HepG2 (cell line): ENCODE measurements around the gene FARSB. TPM values are rescaled to one million over a fixed set of nuclear protein-coding genes. Genes with fewer than 3 reads are reported as not detected.

Source experiments
- AKAP8 ChIP-seq: sonication (generic); formaldehyde crosslinking; IDR thresholded peaks from 2 replicates; pipeline ENCODE4 v1.5.1; 2020; ENCODE audit warnings: mild to moderate bottlenecking, missing genetic modification reagents
- FOXA1 ChIP-seq, 2 experiments: fragments of 450-650 bp in 1 of 2; sonication (generic) in 1 of 2; formaldehyde crosslinking in 1 of 2; IDR thresholded peaks; 2 replicates each; pipeline versions ENCODE4 v1.4.0 to v1.6.1; 2016 to 2020; ENCODE audit warnings: missing genetic modification reagents in 1 of 2
- HDAC6 ChIP-seq: fragments of 200-600 bp; sonication (generic); IDR thresholded peaks from 2 replicates; pipeline ENCODE4 v1.7.0; 2017; ENCODE audit warnings: mild to moderate bottlenecking, antibody characterized with exemption, low read length, low read depth
- HNRNPH1 ChIP-seq: fragments of 200-400 bp; formaldehyde crosslinking; optimal IDR thresholded peaks from 2 replicates; pipeline ENCODE3; 2017; ENCODE audit warnings: mild to moderate bottlenecking, low read depth, low read length
- KLF11 ChIP-seq: IDR thresholded peaks from 2 replicates; pipeline ENCODE4 v1.6.1; 2016; ENCODE audit warnings: missing compliant biosample characterization
- MNT ChIP-seq: fragments of 450-650 bp; IDR thresholded peaks from 2 replicates; pipeline ENCODE4 v1.6.1; 2016
- PBX2 ChIP-seq: IDR thresholded peaks from 2 replicates; pipeline ENCODE4 v1.6.1; 2016; ENCODE audit warnings: control low read depth
- RFX5 ChIP-seq: IDR thresholded peaks from 2 replicates; pipeline ENCODE4 v1.6.1; 2011; ENCODE audit warnings: low read depth, low read length, improper control_type of control experiment
- SALL1 ChIP-seq: sonication (generic); formaldehyde crosslinking; IDR thresholded peaks from 2 replicates; pipeline ENCODE4 v1.8.0; 2022; ENCODE audit warnings: mild to moderate bottlenecking, missing genetic modification reagents
- SIX4 ChIP-seq: sonication (generic); formaldehyde crosslinking; IDR thresholded peaks from 2 replicates; pipeline ENCODE4 v1.4.0; 2020; ENCODE audit warnings: missing genetic modification reagents
- SOX5 ChIP-seq: IDR thresholded peaks from 2 replicates; pipeline ENCODE4 v1.6.1; 2016; ENCODE audit warnings: borderline replicate concordance
- SP1 ChIP-seq, 2 experiments: fragments of 450-650 bp in 1 of 2; sonication (generic) in 1 of 2; formaldehyde crosslinking in 1 of 2; IDR thresholded peaks; 2 replicates each; pipeline versions ENCODE4 v1.4.0 to v1.6.1; 2016 to 2020; ENCODE audit warnings: missing genetic modification reagents in 1 of 2
- SSRP1 ChIP-seq: IDR thresholded peaks from 2 replicates; pipeline ENCODE4 v1.6.1; 2016; ENCODE audit warnings: control low read depth
- ZMYM4 ChIP-seq: sonication (generic); formaldehyde crosslinking; IDR thresholded peaks from 2 replicates; pipeline ENCODE4 v1.8.1; 2023; ENCODE audit warnings: mild to moderate bottlenecking, missing genetic modification reagents
- ZNF276 ChIP-seq: sonication (generic); formaldehyde crosslinking; IDR thresholded peaks from 2 replicates; pipeline ENCODE4 v1.4.0; 2020; ENCODE audit warnings: mild to moderate bottlenecking, low read depth, missing genetic modification reagents
- ZNF44 ChIP-seq: sonication (generic); formaldehyde crosslinking; IDR thresholded peaks from 2 replicates; pipeline ENCODE4 v1.5.1; 2020; ENCODE audit warnings: mild to moderate bottlenecking, missing genetic modification reagents
- ZNF546 ChIP-seq: sonication (generic); formaldehyde crosslinking; conservative IDR thresholded peaks from 2 replicates; pipeline ENCODE4 v1.8.1; 2023; ENCODE audit warnings: mild to moderate bottlenecking, missing genetic modification reagents
- ZNF709 ChIP-seq: sonication (generic); formaldehyde crosslinking; IDR thresholded peaks from 2 replicates; pipeline ENCODE4 v1.5.0; 2020; ENCODE audit warnings: mild to moderate bottlenecking, missing genetic modification reagents
- ZNF768 ChIP-seq: sonication (generic); formaldehyde crosslinking; IDR thresholded peaks from 2 replicates; pipeline ENCODE4 v1.4.0; 2020; ENCODE audit warnings: missing genetic modification reagents
- ZNF800 ChIP-seq: sonication (generic); formaldehyde crosslinking; IDR thresholded peaks from 2 replicates; pipeline ENCODE4 v1.4.0; 2020; ENCODE audit warnings: missing genetic modification reagents
- ZSCAN21 ChIP-seq: sonication (generic); formaldehyde crosslinking; IDR thresholded peaks from 2 replicates; pipeline ENCODE4 v1.8.0; 2022; ENCODE audit warnings: mild to moderate bottlenecking, missing genetic modification reagents, moderate library complexity, borderline replicate concordance
- polyA plus RNA-seq, 8 experiments: library from polyadenylated mRNA; depleted of rRNA in 3 of 8; stranded (reverse) in 7 of 8; unstranded in 1 of 8; fragments of >200 nt; fragmentation: Illumina TruSeq in 4 of 8; extraction: Trizol in 4 of 8; gene quantifications; 2 replicates each; pipeline versions ENCODE4 v1.2.1 to v1.2.3, GENCODE V29; 2011 to 2016; ENCODE audit warnings: low read depth in 4 of 8, missing spikeins in 1 of 8, mixed read lengths in 1 of 8; ENCODE audit not compliant: insufficient read depth in 1 of 8
- total RNA-seq, 5 experiments: library from RNA; depleted of rRNA; stranded (reverse); fragments of >200 nt; fragmentation: Illumina TruSeq; extraction: Trizol; gene quantifications; 2 replicates each; pipeline ENCODE4 v1.2.3, GENCODE V29; 2016; ENCODE audit warnings: low read depth in 1 of 5

The FARSB gene
- total and polyA plus RNA-seq, 2 of the 13 experiments (the other 11 are each of a cell fraction or from before 2014, with no cell fraction given), result 23.3 to 45.9 TPM

- TF ChIP-seq ZNF800 (CRISPR knock-in tag) (no peak), ZNF44 (CRISPR knock-in tag) (peak; percentile 99), ZNF768 (peak; percentile 80; the same call in 1 of the 2 replicates), ZNF709 (CRISPR knock-in tag) (peak; percentile 78; the same call in 1 of the 2 replicates), SSRP1 (CRISPR knock-in tag) (peak; percentile 61; the same call in 1 of the 2 replicates), KLF11 (no peak), SP1 (IDR thresholded peaks at IDR 0.05) (no peak), SP1 (CRISPR knock-in tag; IDR thresholded peaks at IDR 0.05) (peak; percentile 86), SIX4 (CRISPR knock-in tag) (0 out of 2 replicates have a peak, but pooled peaks have one; percentile 57), ZNF276 (CRISPR knock-in tag) (peak; percentile 91; the same call in 1 of the 2 replicates), FOXA1 (IDR thresholded peaks at IDR 0.05) (no peak), FOXA1 (CRISPR knock-in tag; IDR thresholded peaks at IDR 0.05) (no peak; the same call in 1 of the 2 replicates), MNT (peak; percentile 88), ZMYM4 (0 out of 2 replicates have a peak, but pooled peaks have one; percentile 55), SOX5 (CRISPR knock-in tag) (peak; percentile 18; the same call in 1 of the 2 replicates), RFX5 (0 out of 2 replicates have a peak, but pooled peaks have one; percentile 2), ZSCAN21 (CRISPR knock-in tag) (peak; percentile 74; the same call in 1 of the 2 replicates), PBX2 (CRISPR knock-in tag) (peak; percentile 56; the same call in 1 of the 2 replicates), HNRNPH1 (no peak), SALL1 (CRISPR knock-in tag) (peak; percentile 82), HDAC6 (peak; percentile 100; the same call in 1 of the 2 replicates), ZNF546 (CRISPR knock-in tag) (0 out of 2 replicates have a peak, but pooled peaks have one; percentile 81), AKAP8 (CRISPR knock-in tag) (peak; percentile 68; the same call in 1 of the 2 replicates)
Measured at GRCh38 chr2:222655787-222656525, at the start of gene FARSB (continued).
